Adrenal gland (tissue), 12 donors: ENCODE measurements around the gene TNIK. TPM values are rescaled to one million over a fixed set of nuclear protein-coding genes. Genes with fewer than 3 reads are reported as not detected.

ENCODE experiments used
- DNase-seq, 7 donors: peaks; one replicate each; pipeline ENCODE4 v3.0.0-alpha.2; 2019 to 2020
- H3K27ac ChIP-seq, 5 donors: fragments of 200-600 bp; sonication (generic) in 4 of 5; 1 replicate in 3 of 5; 2 replicates in 2 of 5; pipeline versions ENCODE4 v1.5.1 to v1.8.0; 2016 to 2020; ENCODE audit warnings: mild to moderate bottlenecking in 1 of 5
- H3K27me3 ChIP-seq: fragments of 200-600 bp; 2 replicates; pipeline ENCODE4 v1.8.0; 2021
- H3K36me3 ChIP-seq, 2 donors: fragments of 200-600 bp; replicated peaks in 1 of 2; 1 replicate in 1 of 2; 2 replicates in 1 of 2; pipeline versions ENCODE4 v1.5.1 to v1.8.0; 2018 to 2022
- H3K4me1 ChIP-seq, 2 donors: fragments of 200-600 bp; replicated peaks in 1 of 2; 1 replicate in 1 of 2; 2 replicates in 1 of 2; pipeline versions ENCODE4 v1.5.1 to v1.8.0; 2018 to 2021
- H3K4me3 ChIP-seq, 4 donors: fragments of 200-600 bp; sonication (generic) in 3 of 4; one replicate each; pipeline ENCODE4 v1.5.1; 2016 to 2018
- H3K9me3 ChIP-seq, 3 donors: fragments of 200-600 bp; sonication (generic) in 1 of 3; replicated peaks in 1 of 3; 1 replicate in 2 of 3; 2 replicates in 1 of 3; pipeline versions ENCODE4 v1.5.1 to v1.8.0; 2016 to 2021
- POLR2A ChIP-seq, 2 donors: fragments of 450-650 bp; IDR thresholded peaks; one replicate each; pipeline ENCODE4 v1.6.1; 2017; ENCODE audit warnings: antibody characterized with exemption in 2 of 2, mild to moderate bottlenecking in 2 of 2, moderate library complexity in 1 of 2
- WGBS, 4 donors: extraction: QIAGEN DNeasy Blood & Tissue Kit in 2 of 4; methylation state at CpG; one replicate each; pipeline versions ENCODE4 v1.1.5 to v1.1.7; 2013 to 2017; 5-methylcytosine and 5-hydroxymethylcytosine counted together
- intact Hi-C, 2 donors: fragments of 100-400 bp; cut with DNase I; formaldehyde crosslinking; loops; one replicate each; pipeline versions ENCODE4 v1.14.1 to v1.15.0; 2022 to 2023
- polyA plus RNA-seq, 3 donors: library from polyadenylated mRNA; stranded (reverse); fragments of 200-250 nt in 2 of 3; fragments of 350-450 nt in 1 of 3; fragmentation: Illumina TruSeq in 1 of 3; extraction: RNeasy Lipid Tissue Mini Kit (QIAGEN cat#74804) in 1 of 3; gene quantifications; one replicate each; pipeline ENCODE4 v1.2.3, GENCODE V29; 2013 to 2014
- total RNA-seq, 9 donors: library from RNA; depleted of rRNA in 4 of 9; stranded (reverse); fragments of >200 nt in 4 of 9; fragments of 120-200 nt in 1 of 9; fragmentation: NEBNext Ultra II Directional in 1 of 9; extraction: Animal tissue kit (Norgen Biotek cat#: 25700) in 1 of 9; gene quantifications; one replicate each; pipeline versions ENCODE4 v1.1.0 to v1.2.4, GENCODE V29; 2013 to 2023
- TF ChIP-seq, protein P1 (sequence below), 6 experiments: fragments of 450-650 bp in 4 of 6; fragments of 200-600 bp in 2 of 6; sonication (generic) in 1 of 6; IDR thresholded peaks; 1 replicate in 5 of 6; 2 replicates in 1 of 6; pipeline versions ENCODE4 v1.5.1 to v1.8.0; 2016 to 2021; ENCODE audit warnings: antibody characterized with exemption in 6 of 6, mild to moderate bottlenecking in 2 of 6, moderate library complexity in 1 of 6
- donor health status: healthy with polysubstance abuse.
- donor health status: Bipolar disorder and iron deficiency.
- donor health status: DM: yes; HTN: yes; CAD: no.
- donor health status: DM: no; HTN: no; CAD: no.
- donor health status: DM: no; HTN: no; CAD: no.
- donor health status: DM: yes; HTN: yes; CAD: no.

The TNIK gene
- total and polyA plus RNA-seq, 12 donors: 4.9 to 33.1 (median 10.7) TPM

DNA sequence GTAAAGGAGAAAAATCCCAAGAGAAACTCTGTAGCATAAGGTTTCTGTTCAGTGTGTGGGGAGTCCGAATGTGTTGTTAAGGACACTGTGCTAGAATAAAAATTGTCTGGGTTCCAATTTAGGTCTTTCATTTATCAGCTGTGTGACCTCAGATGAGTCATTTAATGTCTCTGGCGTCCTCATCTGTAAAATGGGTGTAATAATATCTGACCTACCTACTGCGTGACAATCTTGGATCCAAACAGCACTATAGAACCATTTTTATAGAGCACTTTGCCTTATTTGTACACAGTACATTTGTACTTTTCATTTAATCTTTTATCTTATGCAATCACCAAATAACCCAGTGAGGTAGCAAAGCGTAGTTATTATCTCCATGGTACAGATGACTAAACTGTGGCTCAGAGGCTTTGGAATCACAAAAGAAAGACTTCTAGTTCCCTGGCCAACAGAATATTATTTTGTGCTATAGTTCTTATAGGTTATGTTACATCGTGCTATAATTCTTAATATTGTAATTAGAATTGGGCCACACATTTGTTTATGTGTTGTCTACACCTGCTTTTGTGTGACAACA is 46.6 kb upstream of the TNIK start:
- H3K36me3 ChIP-seq: no peaks in the 10 kb centered on the region
- no peaks in the 10 kb centered on the region for H3K27me3 ChIP-seq
- no peak overlapping the region for H3K27ac ChIP-seq
- intact Hi-C loops: no loop called here
- no peaks in the 10 kb centered on the region for H3K9me3 ChIP-seq
- no peak for DNase-seq
- H3K4me3 ChIP-seq: no peak overlapping the region
- WGBS, 4 donors: 81 to 84% (median 82%) methylated on average over 5 of the region's 5 CpGs
- no peaks in the 10 kb centered on the region for H3K4me1 ChIP-seq
- no peak for TF ChIP-seq POLR2A (IDR thresholded peaks at IDR 0.05)
- TF ChIP-seq, protein P1, sequence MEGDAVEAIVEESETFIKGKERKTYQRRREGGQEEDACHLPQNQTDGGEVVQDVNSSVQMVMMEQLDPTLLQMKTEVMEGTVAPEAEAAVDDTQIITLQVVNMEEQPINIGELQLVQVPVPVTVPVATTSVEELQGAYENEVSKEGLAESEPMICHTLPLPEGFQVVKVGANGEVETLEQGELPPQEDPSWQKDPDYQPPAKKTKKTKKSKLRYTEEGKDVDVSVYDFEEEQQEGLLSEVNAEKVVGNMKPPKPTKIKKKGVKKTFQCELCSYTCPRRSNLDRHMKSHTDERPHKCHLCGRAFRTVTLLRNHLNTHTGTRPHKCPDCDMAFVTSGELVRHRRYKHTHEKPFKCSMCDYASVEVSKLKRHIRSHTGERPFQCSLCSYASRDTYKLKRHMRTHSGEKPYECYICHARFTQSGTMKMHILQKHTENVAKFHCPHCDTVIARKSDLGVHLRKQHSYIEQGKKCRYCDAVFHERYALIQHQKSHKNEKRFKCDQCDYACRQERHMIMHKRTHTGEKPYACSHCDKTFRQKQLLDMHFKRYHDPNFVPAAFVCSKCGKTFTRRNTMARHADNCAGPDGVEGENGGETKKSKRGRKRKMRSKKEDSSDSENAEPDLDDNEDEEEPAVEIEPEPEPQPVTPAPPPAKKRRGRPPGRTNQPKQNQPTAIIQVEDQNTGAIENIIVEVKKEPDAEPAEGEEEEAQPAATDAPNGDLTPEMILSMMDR (IDR thresholded peaks at IDR 0.05): no peak

DNA sequence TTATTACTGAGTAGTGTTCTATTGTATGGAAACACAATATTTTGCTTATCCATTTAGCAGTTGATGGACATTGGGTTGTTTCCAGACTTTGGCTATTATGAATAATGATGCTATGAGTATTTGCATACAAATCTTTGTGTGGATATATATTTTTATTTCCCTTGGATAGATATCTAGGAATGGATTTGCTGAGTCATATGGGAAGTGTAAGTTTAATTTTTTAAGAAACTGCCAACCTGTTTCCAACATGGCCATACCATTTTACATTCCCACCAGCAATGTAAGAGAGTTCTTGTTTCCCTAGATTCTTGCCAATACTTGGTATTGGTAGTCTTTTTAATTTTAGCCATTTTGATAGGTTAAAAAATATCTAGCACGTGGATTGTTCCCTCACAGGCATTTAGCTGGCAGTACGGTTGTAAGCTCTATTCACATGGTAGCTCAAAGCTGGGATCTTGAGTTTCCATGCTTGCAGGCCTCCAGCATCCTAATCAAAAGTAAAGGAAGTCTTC is 45.7 kb upstream of the TNIK start:
- Histone ChIP-seq H3K9me3 (no peaks in the 10 kb centered on the region), H3K27me3 (no peaks in the 10 kb centered on the region), H3K27ac (no peak overlapping the region), H3K36me3 (no peaks in the 10 kb centered on the region), H3K4me1 (no peaks in the 10 kb centered on the region), H3K4me3 (no peak overlapping the region)
- DNase-seq: no peak
- intact Hi-C loops: no loop called here
- 94 to 100% (median 96%) methylated on average over 2 of the region's 2 CpGs for WGBS, 4 donors
- TF ChIP-seq POLR2A (IDR thresholded peaks at IDR 0.05): no peak
- TF ChIP-seq, protein P1 (IDR thresholded peaks at IDR 0.05): no peak

DNA sequence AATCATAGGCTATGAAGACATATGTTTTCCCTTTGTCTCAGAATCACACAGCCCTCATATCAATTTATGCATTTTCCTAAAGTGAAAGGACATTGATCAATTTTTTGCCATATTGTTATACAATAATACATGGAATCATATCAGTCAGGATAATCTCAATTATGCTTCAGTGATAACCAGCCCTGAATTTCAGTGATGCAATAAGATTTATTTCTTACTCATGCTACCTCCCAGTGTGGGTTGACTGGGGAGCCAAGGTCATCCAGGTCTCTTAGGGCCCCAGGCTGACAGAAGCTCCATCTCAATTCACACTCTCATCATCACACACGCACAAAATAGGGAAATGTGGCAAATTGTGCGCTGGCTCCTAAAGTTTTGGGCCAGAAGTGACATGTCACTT is 44.2 kb upstream of the TNIK start:
- no peaks in the 10 kb centered on the region for H3K27me3 ChIP-seq
- no peaks in the 10 kb centered on the region for H3K36me3 ChIP-seq
- DNase-seq: no peak
- intact Hi-C loops: no loop called here
- TF ChIP-seq, protein P1 (IDR thresholded peaks at IDR 0.05): no peak
- no peak for TF ChIP-seq POLR2A (IDR thresholded peaks at IDR 0.05)
- no peak overlapping the region for H3K27ac ChIP-seq
- WGBS, 4 donors: 49 to 73% (median 60%) methylated on average over 2 of the region's 2 CpGs
- H3K4me3 ChIP-seq: no peak overlapping the region
- H3K9me3 ChIP-seq: no peaks in the 10 kb centered on the region
- H3K4me1 ChIP-seq: no peaks in the 10 kb centered on the region

DNA sequence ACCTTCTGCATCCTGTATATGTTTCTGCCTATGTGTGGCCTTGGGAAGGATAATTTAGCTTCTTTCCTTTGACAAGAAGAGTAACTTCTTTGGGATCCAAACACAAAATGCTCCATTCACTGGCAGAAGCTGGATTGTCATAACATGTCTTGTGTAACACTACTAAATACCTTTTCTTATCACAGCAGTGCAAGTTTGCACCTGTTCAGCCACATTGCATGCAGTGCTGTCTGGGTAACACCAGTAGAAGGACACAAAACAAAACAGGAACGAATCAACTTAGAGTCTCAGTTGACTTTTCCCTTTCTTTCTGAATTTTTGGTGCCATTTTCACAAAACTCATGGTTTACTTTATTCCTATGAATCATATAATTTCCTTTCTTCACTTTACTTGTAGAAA is 43.6 kb upstream of the TNIK start:
- Histone ChIP-seq H3K27ac (no peak overlapping the region), H3K4me1 (no peaks in the 10 kb centered on the region), H3K27me3 (no peaks in the 10 kb centered on the region), H3K36me3 (no peaks in the 10 kb centered on the region), H3K4me3 (no peak overlapping the region), H3K9me3 (no peaks in the 10 kb centered on the region)
- TF ChIP-seq, protein P1 (IDR thresholded peaks at IDR 0.05): no peak
- TF ChIP-seq POLR2A (IDR thresholded peaks at IDR 0.05): no peak
- 66 to 83% (median 74%) methylated on average over 1 of the region's 1 CpG for WGBS, 4 donors
- DNase-seq: no peak
- intact Hi-C loops: no loop called here
